Stimulated activated CD8-positive, alpha-beta memory T cell treated with anti-CD3 and anti-CD28 coated beads, Interleukin-2, amount 100 ng/mL, for 1 hour (primary cell): ENCODE measurements around the gene SIAE.

Source experiments
- DNase-seq, 2 donors: peaks; one replicate each; pipeline ENCODE4 v3.0.0-alpha.2; 2020; ENCODE audit warnings: low read depth in 2 of 2

The SIAE gene

DNA sequence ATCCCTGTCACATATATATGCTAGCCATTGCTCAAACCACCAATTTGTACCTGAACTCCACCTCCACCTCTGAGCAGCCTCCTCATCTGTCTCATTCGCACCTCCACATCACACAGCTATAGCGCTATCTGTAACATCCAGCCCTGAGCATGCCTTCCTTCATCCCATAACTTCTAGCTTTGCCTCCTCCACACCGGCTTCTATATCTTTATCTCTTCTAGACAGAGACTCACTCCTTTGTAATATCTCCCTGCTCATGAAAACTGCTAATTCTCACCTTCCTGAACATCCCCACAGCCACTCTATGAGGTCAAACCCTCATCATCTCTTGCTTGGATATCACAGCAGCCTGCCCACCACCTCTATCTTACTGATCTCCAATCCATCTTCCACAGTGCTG lies 5.9 kb downstream of the SIAE start:
- DNase-seq, result no peak

- DNase-seq, result no peak
Observed at GRCh38 chr11:124663861-124664260, 9.7 kb downstream of the SIAE start.

DNA sequence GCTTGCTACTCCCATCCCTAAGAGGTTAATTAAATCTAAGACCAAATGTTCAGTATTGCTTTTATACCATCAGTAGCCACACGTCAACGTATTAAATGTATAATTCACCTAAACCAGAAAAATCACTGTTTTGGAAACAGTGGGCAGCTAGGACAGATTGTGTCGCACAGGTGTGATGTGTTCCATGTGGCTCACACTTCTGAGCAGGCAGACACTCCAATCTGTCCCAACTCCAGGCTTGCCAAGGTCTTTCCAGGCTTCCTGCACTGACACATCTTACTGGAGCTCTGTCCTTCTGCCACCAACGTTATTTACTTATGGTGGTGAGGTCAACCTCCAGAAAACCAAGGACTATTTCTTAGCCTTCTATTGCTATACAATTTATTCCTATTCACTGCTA lies 11.4 kb downstream of the SIAE start:
- no peak for DNase-seq

DNA sequence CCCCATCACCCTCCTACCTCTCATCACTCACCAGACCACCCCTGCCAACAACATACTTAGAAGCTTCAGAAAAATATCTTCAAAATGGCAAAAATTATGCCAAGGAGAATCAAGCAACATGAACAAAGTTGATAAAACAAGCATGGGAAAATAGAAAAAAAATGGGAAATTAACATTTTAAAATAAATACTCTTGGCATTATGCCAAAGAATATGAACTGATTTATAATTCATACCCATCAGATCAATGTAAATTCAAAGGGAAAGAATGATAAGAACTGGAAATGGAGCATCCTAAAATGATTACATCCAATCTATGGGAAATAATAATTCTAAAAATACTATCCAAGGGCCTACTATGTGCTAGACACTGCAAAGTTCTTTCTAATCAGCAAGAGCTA lies 12.0 kb downstream of the SIAE start:
- no peak for DNase-seq

DNA sequence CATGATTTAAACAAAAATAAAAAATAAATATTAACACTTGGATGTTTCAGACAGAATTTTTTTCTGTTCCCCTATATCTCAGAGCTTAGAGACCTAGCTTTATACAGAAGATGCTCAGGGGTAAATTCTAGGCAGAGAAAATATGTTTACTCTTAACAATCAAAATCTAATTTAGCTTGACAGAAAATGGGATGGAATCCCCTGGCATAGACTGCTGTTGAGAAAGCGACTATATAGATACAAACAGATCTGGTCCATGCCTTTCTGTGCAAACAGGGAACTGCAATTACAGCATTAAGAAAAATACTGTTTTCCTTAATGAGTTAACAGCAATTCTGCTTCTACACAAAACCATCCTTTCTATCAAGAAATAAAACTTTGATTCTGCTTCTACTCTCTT lies 14.6 kb downstream of the SIAE start:
- DNase-seq, result no peak

- no peak for DNase-seq
Observed at GRCh38 chr11:124658501-124658900, 15.0 kb downstream of the SIAE start.

DNA sequence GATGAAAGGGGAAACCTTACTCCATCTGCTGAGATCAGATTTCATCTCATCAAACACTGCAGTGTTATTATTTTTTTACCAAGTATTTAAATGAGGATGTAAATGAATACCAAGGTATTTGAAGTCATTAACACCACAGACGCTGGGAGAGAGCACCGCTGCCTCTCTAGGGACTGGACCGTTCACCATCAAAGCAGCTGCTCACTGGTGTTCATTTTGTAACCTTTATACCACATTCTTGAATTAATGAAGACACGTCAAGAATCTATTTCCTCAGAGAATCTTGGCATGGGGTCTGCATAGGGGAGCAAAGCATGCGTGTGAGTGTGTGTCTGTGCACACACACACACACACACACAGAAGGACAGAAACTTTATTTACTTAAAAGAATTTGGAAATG lies 15.6 kb downstream of the SIAE start:
- no peak for DNase-seq

DNA sequence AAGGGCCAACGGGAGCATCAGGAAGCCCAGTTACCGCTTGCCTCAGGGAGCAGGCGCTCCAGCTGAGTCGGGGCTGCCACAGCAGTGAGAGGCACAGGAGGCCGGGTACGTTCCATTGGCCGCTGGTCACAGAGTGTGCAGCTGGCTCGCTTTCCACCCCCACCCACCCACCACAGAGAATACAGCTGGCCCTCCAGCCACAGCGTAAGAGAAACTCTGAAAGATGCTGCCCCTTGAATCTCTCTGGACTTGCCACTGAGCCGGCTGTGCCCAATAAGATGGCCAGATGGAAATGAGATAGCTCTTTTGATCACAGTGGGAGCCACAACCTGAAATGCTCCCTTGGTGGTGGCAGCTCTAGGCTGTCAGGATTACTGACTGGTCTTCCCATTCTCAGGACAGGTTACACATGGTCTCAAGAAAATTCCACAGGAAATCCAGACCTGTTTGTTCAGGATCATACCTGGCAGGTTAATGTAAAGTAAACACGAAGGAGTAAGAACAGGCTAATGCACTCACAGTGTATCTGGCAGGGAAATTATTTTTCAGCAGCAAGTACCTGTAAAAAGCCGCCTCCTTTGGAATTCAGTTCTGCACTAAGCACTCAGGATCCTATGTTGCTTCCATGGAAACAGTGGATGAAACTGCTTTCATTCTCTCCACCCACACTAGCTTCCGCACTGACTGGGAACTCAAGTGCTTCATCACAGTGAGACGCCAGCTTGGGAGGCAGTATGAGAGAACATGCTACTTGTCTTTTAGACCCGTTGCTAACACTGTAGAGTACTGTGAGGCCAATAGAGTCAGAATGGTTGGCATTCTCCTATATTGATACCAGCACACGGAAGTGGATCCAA lies 16.5 kb downstream of the SIAE start:
- no peak for DNase-seq

DNA sequence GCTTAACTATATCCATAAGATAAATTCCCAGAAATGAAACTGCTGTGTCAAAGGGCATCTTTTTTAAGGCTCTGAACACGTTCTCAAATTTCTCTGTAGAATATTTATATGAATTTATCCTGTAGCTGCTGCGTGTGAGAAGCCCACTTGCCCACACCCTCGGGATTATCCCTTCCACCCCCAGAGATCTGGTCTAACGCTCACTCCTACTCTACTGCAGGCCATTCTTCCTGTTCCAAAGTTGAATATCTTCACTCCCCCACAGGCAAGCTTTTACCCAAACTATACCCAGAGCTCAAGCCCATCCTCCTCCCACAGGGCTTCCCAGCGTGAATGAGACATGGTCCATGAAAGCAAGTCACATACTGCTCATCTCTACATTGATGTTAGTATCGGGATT lies 24.9 kb downstream of the SIAE start:
- no peak for DNase-seq

DNA sequence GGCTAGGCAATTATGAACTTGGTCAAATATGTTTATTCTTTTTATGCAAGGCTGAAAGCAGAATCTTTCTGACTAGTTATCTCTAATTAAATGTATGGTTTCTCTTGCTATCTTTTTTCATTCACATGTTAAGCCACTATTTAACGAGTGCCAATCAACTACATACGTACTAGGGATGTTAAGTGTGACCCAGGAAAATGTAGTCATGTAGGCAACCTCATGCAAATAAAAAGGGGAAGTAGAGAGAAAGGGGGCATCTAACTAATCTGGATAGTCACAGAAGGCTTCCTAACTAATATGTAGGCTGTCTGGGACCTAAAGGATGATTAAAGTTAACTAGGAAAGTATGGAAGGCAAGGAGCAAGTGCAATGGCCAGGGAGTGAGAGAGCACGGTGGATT lies 27.4 kb downstream of the SIAE start:
- DNase-seq, result no peak

- DNase-seq, result peak in 1 of 2 donors; percentile 2
Observed at GRCh38 chr11:124644426-124645280, 28.9 kb downstream of the SIAE start.

DNA sequence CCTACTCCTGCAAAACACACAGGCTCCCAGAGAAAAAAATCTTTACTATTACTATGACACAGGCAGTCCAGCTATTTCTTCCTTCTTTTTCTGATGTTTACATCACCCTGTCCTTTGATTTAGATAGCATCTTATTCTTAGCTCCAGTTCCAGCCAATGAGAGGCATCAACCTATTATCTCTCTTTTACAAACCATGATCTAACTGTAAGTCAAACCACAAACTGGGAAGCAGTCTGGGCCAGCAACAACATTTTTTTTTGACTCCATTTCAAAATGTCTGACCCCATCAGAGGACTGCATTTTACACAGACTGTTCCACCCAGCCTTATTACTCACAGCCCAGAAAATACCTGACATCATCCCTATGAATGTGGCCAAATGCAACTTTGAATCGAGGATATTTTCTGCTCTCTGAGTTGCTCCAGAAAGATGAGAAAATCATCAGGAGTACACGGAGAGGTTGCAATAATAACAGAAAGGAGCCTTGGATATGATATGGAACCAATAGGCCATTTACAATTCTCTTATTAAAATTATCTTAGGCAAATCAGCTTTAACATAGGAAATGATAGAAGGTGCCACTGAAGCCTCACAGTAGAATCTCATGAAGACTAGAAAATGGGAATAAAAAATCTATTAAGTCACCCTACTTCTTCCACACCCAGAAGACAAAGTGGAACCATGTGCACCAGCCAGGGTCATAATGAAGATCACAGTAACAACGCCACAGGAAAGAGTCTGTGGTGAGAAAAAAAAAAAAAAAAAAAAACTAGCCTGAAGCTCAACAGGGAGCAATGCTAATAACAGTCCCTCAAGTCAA lies 29.7 kb downstream of the SIAE start:
- no peak for DNase-seq

- DNase-seq, result no peak
Observed at GRCh38 chr11:124643042-124643604, 30.4 kb downstream of the SIAE start.

GRCh38 chr11:124642628-124643027 lies 30.9 kb downstream of the SIAE start:
- DNase-seq, result no peak

DNA sequence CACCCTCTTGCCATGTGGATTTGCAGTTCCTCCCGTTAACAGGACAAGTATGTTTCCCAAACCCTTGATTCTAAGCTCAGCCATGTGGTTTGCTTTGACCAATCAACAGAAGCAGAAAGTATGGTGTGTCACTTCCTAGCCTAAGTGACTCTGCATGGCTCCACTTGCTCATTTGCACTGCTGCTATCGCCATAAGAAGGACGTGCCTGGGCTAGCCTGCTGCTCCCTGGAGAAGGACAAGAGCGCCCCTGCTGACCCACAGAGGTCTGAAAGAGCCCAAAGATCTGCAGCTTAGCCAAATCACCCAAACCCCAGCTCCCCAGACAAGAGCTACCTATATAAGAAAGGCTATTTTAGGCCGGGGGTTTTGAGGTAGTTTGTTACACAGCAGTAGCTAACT lies 32.9 kb downstream of the SIAE start:
- no peak for DNase-seq

DNA sequence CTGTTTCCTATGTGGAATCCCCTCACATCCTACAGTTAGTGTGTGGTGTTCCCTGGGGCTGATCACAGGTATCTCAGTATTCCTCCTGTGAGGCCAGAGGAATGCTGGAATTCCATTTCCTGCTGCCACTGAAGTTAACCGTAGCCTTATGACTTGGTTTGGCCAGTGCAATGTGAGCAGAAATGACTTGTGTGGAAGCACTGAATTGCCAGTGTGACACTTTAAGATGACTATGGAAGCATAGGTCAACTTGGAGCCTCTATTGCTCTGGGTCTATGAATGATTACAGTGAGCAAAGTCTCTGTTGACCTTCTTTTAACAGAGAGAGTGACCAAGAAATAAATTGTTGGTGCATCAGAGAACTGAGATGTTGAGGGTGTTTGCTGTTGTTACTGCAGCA lies 34.4 kb downstream of the SIAE start:
- no peak for DNase-seq

DNA sequence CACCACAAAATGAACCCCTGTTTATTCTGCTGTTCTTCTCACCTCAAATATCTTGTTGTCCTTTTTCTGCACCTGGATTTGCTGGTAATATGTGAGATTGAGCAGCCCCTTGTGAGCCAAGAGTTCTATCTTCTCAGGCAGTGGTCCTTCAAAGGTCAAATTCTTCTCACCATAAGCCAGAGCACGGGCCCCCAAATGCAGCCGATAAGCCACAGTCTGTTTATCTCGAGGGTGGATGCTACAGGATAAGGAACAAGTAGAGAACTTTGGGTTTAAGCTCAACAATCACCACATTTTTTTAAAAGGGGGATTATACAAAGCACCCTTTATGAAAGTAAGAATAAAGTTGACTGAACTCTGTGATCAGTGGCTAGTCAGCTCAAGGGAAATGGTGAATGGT lies 35.0 kb downstream of the SIAE start:
- DNase-seq, result no peak

DNA sequence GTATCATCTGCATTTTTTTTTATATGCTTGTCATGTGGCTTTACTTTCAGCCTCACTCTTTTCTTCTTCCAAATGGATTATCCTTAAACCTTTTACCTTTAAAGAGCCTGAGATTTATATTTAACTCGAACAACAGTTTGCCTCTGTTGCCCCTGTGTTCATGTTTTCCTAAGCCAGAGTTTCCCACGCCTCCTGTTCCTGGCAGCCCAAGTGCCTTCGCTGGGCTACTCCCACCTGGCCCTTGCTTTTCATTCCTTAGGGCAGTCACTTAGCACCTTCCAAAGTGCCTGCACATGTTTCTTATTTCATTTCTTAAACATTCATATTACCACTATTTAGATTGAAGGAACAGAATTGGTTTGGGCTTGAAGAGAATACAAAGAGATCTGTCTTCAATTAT lies 37.6 kb downstream of the SIAE start:
- no peak for DNase-seq

DNA sequence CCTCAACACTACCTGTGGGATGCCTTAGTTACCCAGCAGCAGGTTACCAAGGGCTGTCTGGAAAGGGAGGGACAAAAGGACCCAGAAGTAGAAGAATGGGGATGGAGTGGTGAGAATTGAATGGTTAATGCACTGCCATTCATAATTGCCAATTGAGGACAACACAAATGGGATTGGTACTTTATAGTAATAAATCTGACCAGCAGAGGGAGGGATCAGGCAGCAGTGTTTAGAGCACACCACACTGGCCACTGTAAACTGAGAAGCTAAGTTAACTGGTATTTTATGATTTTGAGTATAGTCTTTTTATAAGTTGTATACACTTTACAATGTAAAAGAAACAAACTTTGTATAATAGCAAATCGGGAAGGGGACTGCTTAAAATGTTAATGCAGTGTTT lies 40.2 kb downstream of the SIAE start:
- DNase-seq, result no peak

- no peak for DNase-seq
Observed at GRCh38 chr11:124629961-124630360, 43.6 kb downstream of the SIAE start.

- no peak for DNase-seq
Observed at GRCh38 chr11:124627546-124627945, 46.0 kb downstream of the SIAE start.
